SU-DHL-6 (cell line): Measurements from ENCODE around the gene LRRFIP2.

ENCODE experiments used
- H2AFZ ChIP-seq: fragments of 200-600 bp; sonication (generic); 2 replicates; pipeline ENCODE4 v1.6.1; 2014; ENCODE audit warnings: low read depth, mild to moderate bottlenecking, moderate library complexity, mixed read lengths, antibody characterized with exemption, low read length; ENCODE audit not compliant: severe bottlenecking
- H3F3A ChIP-seq: fragments of 200-600 bp; shearing (Covaris generic); 2 replicates; pipeline ENCODE4 v1.6.0; 2016; ENCODE audit warnings: antibody characterized with exemption, mild to moderate bottlenecking; ENCODE audit not compliant: insufficient read depth
- H3K27ac ChIP-seq: fragments of 200-600 bp; sonication (generic); 2 replicates; pipeline ENCODE4 v1.5.1; 2016; ENCODE audit warnings: low read depth, mild to moderate bottlenecking, low read length, moderate library complexity, mixed read lengths
- H3K27me3 ChIP-seq: fragments of 200-600 bp; sonication (generic), shearing (Covaris generic); 2 replicates; pipeline ENCODE4 v1.6.0; 2014; ENCODE audit warnings: mild to moderate bottlenecking, low read length
- H3K36me3 ChIP-seq: fragments of 200-600 bp; sonication (generic); 2 replicates; pipeline ENCODE4 v1.6.1; 2014; ENCODE audit warnings: mild to moderate bottlenecking, low read length, mixed read lengths
- H3K4me2 ChIP-seq: fragments of 300-600, 200-600 bp; shearing (Covaris generic), sonication (generic); 2 replicates; pipeline ENCODE4 v1.6.0; 2014; ENCODE audit warnings: low read length, low read depth, mild to moderate bottlenecking; ENCODE audit not compliant: poor library complexity, severe bottlenecking
- H3K4me3 ChIP-seq: fragments of 200-600 bp; sonication (generic); 2 replicates; pipeline ENCODE4 v1.5.1; 2014; ENCODE audit warnings: antibody characterized with exemption, low read length, mild to moderate bottlenecking, mixed read lengths; ENCODE audit not compliant: insufficient read depth, poor library complexity, severe bottlenecking
- H3K79me2 ChIP-seq: fragments of 200-600 bp; sonication (generic); 2 replicates; pipeline ENCODE4 v1.6.1; 2014; ENCODE audit warnings: mild to moderate bottlenecking, low read length, moderate library complexity; ENCODE audit not compliant: insufficient read depth
- H3K9ac ChIP-seq: fragments of 200-600 bp; sonication (generic); 2 replicates; pipeline ENCODE4 v1.7.0; 2014; ENCODE audit warnings: mild to moderate bottlenecking, low read length
- H3K9me2 ChIP-seq: fragments of 200-600 bp; sonication (generic); replicated peaks from 2 replicates; pipeline ENCODE4 v1.6.1; 2014; ENCODE audit warnings: low read length; ENCODE audit not compliant: insufficient read depth
- H3K9me3 ChIP-seq: fragments of 200-600 bp; sonication (generic); 2 replicates; pipeline ENCODE4 v1.6.1; 2014; ENCODE audit warnings: low read length, mixed read lengths; ENCODE audit not compliant: insufficient read depth
- H4K20me1 ChIP-seq: fragments of 200-600 bp; sonication (generic); 2 replicates; pipeline ENCODE4 v1.6.1; 2014; ENCODE audit warnings: low read depth, mild to moderate bottlenecking, antibody characterized with exemption, low read length, moderate library complexity, mixed read lengths
- EZH2phosphoT487 ChIP-seq: fragments of 200-600 bp; sonication (generic), shearing (Covaris generic); conservative IDR thresholded peaks from 2 replicates; pipeline ENCODE4 v1.6.1; 2018; ENCODE audit warnings: mild to moderate bottlenecking, antibody characterized with exemption, low read length, moderate library complexity, mixed read lengths
- TF ChIP-seq, protein P1 (sequence below): fragments of 200-600 bp; sonication (generic); IDR thresholded peaks from one replicate; pipeline ENCODE4 v1.5.1; 2017; ENCODE audit warnings: antibody characterized with exemption, mild to moderate bottlenecking, low read length, moderate library complexity; ENCODE audit not compliant: insufficient read depth, poor library complexity, severe bottlenecking

The LRRFIP2 gene

DNA sequence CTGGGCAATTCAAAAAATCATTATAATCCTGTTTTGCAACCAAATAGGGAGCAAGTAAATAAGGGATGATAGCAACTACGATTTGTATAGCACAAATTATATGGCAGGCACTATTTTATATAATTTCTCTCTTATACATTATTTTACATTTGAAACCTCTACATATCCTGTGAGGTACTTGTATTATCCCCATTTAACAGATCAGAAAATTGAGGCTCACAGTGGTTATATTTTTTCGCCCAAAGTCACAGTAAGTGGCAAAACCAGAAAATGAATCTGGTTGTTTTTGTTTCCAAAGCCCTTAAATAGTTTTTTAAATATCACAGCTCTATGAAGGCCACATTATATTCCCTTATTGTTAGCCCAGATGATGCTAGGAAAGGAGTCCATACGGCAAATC lies 106.8 kb downstream of the LRRFIP2 start:
- H3K9ac ChIP-seq = no peak overlapping the region
- H3K4me2 ChIP-seq = no peak overlapping the region
- no peaks in the 10 kb centered on the region for H3K27me3 ChIP-seq
- H3K36me3 ChIP-seq = no peaks in the 10 kb centered on the region
- H3K4me3 ChIP-seq = no peak overlapping the region
- no peak overlapping the region for H2AFZ ChIP-seq
- TF ChIP-seq EZH2phosphoT487 = no peak
- TF ChIP-seq, protein P1, sequence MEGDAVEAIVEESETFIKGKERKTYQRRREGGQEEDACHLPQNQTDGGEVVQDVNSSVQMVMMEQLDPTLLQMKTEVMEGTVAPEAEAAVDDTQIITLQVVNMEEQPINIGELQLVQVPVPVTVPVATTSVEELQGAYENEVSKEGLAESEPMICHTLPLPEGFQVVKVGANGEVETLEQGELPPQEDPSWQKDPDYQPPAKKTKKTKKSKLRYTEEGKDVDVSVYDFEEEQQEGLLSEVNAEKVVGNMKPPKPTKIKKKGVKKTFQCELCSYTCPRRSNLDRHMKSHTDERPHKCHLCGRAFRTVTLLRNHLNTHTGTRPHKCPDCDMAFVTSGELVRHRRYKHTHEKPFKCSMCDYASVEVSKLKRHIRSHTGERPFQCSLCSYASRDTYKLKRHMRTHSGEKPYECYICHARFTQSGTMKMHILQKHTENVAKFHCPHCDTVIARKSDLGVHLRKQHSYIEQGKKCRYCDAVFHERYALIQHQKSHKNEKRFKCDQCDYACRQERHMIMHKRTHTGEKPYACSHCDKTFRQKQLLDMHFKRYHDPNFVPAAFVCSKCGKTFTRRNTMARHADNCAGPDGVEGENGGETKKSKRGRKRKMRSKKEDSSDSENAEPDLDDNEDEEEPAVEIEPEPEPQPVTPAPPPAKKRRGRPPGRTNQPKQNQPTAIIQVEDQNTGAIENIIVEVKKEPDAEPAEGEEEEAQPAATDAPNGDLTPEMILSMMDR = no peak
- H3K9me3 ChIP-seq = no peaks in the 10 kb centered on the region
- H3F3A ChIP-seq = no peaks in the 10 kb centered on the region
- H3K27ac ChIP-seq = no peak overlapping the region
- H3K9me2 ChIP-seq = no peaks in the 10 kb centered on the region
- H4K20me1 ChIP-seq = no peaks in the 10 kb centered on the region
- H3K79me2 ChIP-seq = no peaks in the 10 kb centered on the region

- H3K9me3 ChIP-seq = no peaks in the 10 kb centered on the region
- H2AFZ ChIP-seq = no peak overlapping the region
- H3K27ac ChIP-seq = no peak overlapping the region
- no peaks in the 10 kb centered on the region for H3K9me2 ChIP-seq
- H3K4me2 ChIP-seq = no peak overlapping the region
- no peaks in the 10 kb centered on the region for H3K27me3 ChIP-seq
- TF ChIP-seq, protein P1 = no peak
- no peak overlapping the region for H3K9ac ChIP-seq
- 0 out of 2 replicates have a peak, but pooled peaks cover 4% of the 10 kb centered on the region for H3K36me3 ChIP-seq
- no peaks in the 10 kb centered on the region for H3F3A ChIP-seq
- no peaks in the 10 kb centered on the region for H4K20me1 ChIP-seq
- H3K79me2 ChIP-seq = no peaks in the 10 kb centered on the region
- H3K4me3 ChIP-seq = no peak overlapping the region
These were observed 109.6 kb downstream of the LRRFIP2 start for GRCh38 chr3:37064747-37065146.

- Histone ChIP-seq H3K27me3 (no peaks in the 10 kb centered on the region), H3K79me2 (no peaks in the 10 kb centered on the region), H3K4me2 (no peak overlapping the region), H3K36me3 (peaks cover 14% of the 10 kb centered on the region; the same call in 1 of the 2 replicates), H3K4me3 (no peak overlapping the region), H3K9me3 (no peaks in the 10 kb centered on the region), H4K20me1 (no peaks in the 10 kb centered on the region), H3K9me2 (no peaks in the 10 kb centered on the region), H2AFZ (no peak overlapping the region), H3K9ac (no peak overlapping the region), H3F3A (no peaks in the 10 kb centered on the region), H3K27ac (no peak overlapping the region)
- TF ChIP-seq, protein P1 = no peak
- no peak for TF ChIP-seq EZH2phosphoT487
These were observed 116.3 kb downstream of the LRRFIP2 start for GRCh38 chr3:37058117-37058516.
